Subcutaneous adipose tissue (tissue), 4 donors: ENCODE measurements around the gene ARID1B. TPM values are rescaled to one million over a fixed set of nuclear protein-coding genes. Genes with fewer than 3 reads are reported as not detected.

Source experiments
- total RNA-seq, 4 donors: library from RNA; depleted of rRNA; stranded (reverse); fragments of >200 nt; gene quantifications; one replicate each; pipeline ENCODE4 v1.1.0, GENCODE V29; 2016
- TF ChIP-seq, protein P1 (sequence below): fragments of 450-650 bp; IDR thresholded peaks from one replicate; pipeline ENCODE4 v1.5.1; 2016; ENCODE audit warnings: low read depth, mild to moderate bottlenecking, control low read depth, antibody characterized with exemption, moderate library complexity

ARID1B gene
- total RNA-seq, 4 donors from 2014 or later = 93.8 to 137 (median 104) TPM

DNA sequence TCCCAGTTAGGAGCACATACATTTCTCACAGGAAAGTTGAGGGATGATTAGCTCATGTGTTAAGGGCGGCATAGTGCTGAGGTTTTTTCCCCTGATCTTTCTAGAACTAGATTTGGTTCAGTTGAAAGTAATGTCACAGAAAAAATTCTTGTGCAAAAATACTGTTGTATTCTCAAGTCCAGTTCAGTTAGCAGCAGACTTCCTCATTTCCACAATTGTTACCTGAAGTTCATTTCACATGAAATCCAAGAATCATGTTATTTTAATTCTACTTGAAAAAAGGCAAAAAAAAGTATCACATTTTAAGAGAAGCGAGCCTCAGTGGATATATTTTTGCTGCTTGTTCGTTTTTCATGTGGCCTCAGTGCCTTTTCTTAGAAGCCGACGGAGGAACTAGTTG is 318.4 kb downstream of the ARID1B start:
- TF ChIP-seq, protein P1, sequence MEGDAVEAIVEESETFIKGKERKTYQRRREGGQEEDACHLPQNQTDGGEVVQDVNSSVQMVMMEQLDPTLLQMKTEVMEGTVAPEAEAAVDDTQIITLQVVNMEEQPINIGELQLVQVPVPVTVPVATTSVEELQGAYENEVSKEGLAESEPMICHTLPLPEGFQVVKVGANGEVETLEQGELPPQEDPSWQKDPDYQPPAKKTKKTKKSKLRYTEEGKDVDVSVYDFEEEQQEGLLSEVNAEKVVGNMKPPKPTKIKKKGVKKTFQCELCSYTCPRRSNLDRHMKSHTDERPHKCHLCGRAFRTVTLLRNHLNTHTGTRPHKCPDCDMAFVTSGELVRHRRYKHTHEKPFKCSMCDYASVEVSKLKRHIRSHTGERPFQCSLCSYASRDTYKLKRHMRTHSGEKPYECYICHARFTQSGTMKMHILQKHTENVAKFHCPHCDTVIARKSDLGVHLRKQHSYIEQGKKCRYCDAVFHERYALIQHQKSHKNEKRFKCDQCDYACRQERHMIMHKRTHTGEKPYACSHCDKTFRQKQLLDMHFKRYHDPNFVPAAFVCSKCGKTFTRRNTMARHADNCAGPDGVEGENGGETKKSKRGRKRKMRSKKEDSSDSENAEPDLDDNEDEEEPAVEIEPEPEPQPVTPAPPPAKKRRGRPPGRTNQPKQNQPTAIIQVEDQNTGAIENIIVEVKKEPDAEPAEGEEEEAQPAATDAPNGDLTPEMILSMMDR = no peak

DNA sequence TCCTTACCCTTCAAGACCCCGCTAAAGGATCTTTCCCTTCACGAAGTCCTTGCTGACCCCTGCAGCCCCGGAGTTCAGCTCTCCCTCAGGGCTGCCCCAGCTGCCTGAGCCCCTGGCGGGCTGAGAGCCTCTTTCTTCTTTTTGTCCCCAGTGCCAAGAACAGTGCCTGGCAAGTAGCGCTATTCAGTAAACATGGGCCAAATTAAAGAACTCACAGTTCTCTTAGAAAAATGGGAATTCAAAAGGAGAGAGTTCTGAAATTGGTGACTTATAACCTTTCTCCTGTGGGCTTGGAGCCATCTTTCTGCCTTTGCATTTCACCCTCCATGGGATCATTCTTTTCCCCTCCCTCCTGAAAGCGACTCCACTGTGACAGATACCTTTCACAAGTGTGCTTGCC is 318.9 kb downstream of the ARID1B start:
- TF ChIP-seq, protein P1 = no peak

DNA sequence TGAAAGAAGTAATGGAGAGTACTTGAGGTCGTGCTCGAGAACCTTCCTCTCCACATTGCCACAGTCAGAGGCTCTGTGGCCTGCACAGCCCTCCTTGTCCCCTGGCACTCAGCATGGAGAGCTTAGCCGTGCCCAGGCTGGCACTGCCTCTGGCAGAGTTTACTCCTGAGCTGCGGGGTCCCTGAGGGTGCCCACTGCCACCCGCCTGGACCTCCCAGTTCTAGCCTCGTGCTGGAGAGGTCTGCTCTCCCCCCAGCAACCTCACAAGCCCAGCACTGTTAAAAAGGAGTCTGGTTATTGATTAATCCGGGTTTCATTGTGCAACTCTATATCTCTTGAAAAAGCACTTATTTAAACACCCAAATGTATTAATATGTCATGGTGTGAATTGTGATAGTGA is 319.3 kb downstream of the ARID1B start:
- TF ChIP-seq, protein P1 = no peak

DNA sequence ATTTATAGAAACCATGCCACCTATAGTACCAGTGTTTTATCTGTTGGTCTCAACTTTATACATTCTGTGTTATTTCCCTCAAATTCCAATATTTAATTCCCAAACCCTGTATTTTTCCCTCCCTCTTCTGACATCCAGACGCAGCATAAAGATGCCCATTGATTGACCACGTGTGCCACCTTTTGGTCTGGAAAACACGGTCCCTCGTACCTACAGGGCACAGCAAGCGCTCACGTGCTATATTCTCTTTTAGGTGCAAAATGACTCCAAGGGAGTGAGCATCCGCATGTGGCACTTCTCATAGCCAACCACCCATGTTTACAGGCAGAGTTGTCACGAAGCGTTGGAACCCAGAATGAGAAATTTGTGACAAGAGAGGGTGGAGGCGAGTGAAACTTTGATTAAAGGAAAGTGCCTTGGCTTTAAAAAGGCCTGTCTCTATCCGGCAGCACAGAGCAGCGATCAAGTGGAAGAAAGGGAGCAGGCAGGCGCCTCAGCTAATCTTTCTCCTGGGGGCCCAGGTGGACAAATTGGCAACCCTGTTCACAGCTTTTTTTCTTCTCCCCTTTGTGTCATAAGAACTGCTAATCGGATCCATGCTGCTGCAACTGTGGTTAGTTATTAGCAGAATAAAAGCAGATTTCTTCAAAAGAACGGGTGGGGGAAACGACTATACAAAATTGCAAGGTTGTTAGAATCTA is 320.2 kb downstream of the ARID1B start:
- TF ChIP-seq, protein P1 = no peak

DNA sequence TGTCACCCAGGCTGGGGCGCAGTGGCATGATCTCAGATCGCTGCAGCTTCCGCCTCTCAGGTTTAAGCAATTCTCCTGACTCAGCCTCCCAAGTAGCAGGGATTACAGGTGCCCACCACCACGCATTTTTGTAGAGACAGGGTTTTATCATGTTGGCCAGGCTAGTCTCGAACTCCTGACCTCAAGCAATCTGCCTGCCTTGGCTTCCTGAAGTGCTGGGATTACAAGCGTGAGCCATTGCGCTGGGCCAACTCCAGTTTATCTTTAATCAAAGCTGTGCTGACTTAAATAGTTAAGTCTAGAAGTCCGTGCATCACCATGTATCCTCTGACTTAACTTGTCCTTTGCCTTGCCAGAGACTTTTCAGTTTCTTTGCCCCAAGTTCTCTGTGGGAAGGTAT is 321.8 kb downstream of the ARID1B start:
- TF ChIP-seq, protein P1 = no peak

DNA sequence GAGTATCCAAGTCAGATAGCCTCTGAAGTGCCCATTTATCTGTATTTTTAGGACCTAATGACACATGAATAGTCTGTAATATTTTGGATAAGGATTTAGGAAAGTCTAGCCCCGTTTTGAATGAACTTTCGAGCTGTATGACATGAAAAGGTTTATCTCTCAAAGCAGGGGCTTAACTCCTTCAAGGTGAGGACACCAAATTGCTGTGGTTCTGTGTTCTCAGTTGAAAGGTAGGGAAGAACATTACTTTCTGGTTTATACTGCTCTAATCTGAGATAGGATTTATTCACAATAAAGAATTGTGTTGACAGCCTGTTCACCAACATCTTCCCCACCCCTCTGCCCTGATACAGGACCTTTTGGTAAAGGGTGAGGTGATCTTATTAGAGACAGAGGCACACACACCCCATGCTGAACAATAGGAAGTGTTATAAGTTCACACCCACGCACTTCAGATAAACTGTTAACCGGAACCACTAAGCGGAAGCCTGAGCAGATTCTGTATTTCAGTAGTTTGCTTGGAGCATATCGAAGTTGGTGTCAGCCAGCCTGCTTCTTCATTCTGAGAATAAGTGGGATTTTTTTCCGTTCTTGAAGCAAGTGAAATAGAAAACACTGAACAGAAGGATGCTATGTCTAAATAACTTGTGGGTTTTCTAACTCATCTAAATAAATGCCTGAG is 322.9 kb downstream of the ARID1B start:
- TF ChIP-seq, protein P1 = no peak

DNA sequence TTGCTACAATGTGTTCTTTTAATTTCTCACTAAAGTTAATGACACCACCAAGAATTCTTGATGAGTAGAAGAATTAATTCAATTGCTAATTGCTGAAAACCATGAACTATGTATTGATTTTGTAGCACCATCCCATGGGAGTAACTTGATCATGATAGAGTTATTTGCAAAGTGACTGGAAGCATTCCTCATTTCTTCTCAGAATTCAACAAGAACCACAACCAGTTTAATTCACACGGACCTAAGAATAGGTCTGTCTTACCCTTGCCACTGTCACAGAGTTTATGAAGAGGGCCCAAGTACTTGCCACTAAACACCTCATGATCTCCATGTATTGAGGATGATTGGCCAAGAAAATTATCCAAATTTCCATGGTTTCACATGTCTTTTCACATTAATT is 324.0 kb downstream of the ARID1B start:
- TF ChIP-seq, protein P1 = no peak
